Osteoblast (primary cell): ENCODE results near the gene ZNF576. TPM values are rescaled to one million over a fixed set of nuclear protein-coding genes. Genes with fewer than 3 reads are reported as not detected.
"Not testable (repeated sequence)": the region's sequence is repeated elsewhere in the genome, so short reads cannot be mapped to it uniquely, and the experiment has no call there.

ENCODE experiments used
- DNase-seq: peaks from one replicate; pipeline ENCODE4 v3.0.0; 2011; ENCODE audit warnings: low spot score, mixed read lengths; ENCODE audit not compliant: insufficient read length; ENCODE audit errors: missing footprints
- H2AFZ ChIP-seq: 2 replicates; pipeline ENCODE4 v1.6.0; 2011; ENCODE audit warnings: mild to moderate bottlenecking, low read length
- H3K27ac ChIP-seq: 2 replicates; pipeline ENCODE4 v1.5.1; 2011; ENCODE audit warnings: mild to moderate bottlenecking, low read depth, low read length, moderate library complexity
- H3K27me3 ChIP-seq: 2 replicates; pipeline ENCODE4 v1.6.0; 2012; ENCODE audit warnings: mild to moderate bottlenecking, control low read depth, inconsistent platforms, low read length, moderate library complexity; ENCODE audit not compliant: insufficient read depth
- H3K36me3 ChIP-seq: 2 replicates; pipeline ENCODE4 v1.5.1; 2011; ENCODE audit warnings: mild to moderate bottlenecking, low read length, control low read depth, moderate library complexity; ENCODE audit not compliant: insufficient read depth
- H3K4me1 ChIP-seq: 2 replicates; pipeline ENCODE4 v1.5.1; 2011; ENCODE audit warnings: mild to moderate bottlenecking, low read length, control low read depth, moderate library complexity; ENCODE audit not compliant: insufficient read depth
- H3K4me2 ChIP-seq: 2 replicates; pipeline ENCODE4 v1.6.0; 2011; ENCODE audit warnings: mild to moderate bottlenecking, low read length; ENCODE audit not compliant: insufficient read depth
- H3K4me3 ChIP-seq: fragments of 200-600 bp; sonication (generic); 3 replicates; pipeline ENCODE4 v1.5.1; 2012; ENCODE audit warnings: mild to moderate bottlenecking, low read length, inconsistent platforms; ENCODE audit not compliant: insufficient read depth
- H3K79me2 ChIP-seq: 2 replicates; pipeline ENCODE4 v1.6.0; 2012; ENCODE audit warnings: mild to moderate bottlenecking, low read length, control low read depth, inconsistent platforms; ENCODE audit not compliant: insufficient read depth
- H3K9me3 ChIP-seq: 2 replicates; pipeline ENCODE4 v1.5.1; 2011; ENCODE audit warnings: low read depth, low read length, control low read depth
- H4K20me1 ChIP-seq: 2 replicates; pipeline ENCODE4 v1.6.0; 2012; ENCODE audit warnings: mild to moderate bottlenecking, low read length, control low read depth; ENCODE audit not compliant: insufficient read depth
- CTCF ChIP-seq: IDR thresholded peaks from 2 replicates; pipeline ENCODE4 v1.5.1; 2011; ENCODE audit warnings: mild to moderate bottlenecking, low read depth, low read length, moderate library complexity; ENCODE audit errors: extremely low read depth
- total RNA-seq: library from RNA; depleted of rRNA; stranded (reverse); fragments of >200 nt; gene quantifications from 2 replicates; pipeline ENCODE4 v1.2.3, GENCODE V29; 2012

The ZNF576 gene
- total RNA-seq, result 7.4 and 9.4 TPM in 2 replicates

GRCh38 chr19:43595999-43596841 lies at the start of gene ZNF576, which contains the start of gene IRGQ:
TSS of gene ZNF576 (plus strand) at chr19:43596595. CDS start at chr19:43597109, 514 bp downstream.
TSS of gene IRGQ (minus strand) at chr19:43596134. CDS start at chr19:43595338, 796 bp downstream.
- DNase-seq, result peak; percentile 99
- peaks cover 73% of the 10 kb centered on the region for H3K79me2 ChIP-seq
- peaks cover 26% of the 10 kb centered on the region for H3K4me1 ChIP-seq
- no peaks in the 10 kb centered on the region for H3K27me3 ChIP-seq
- peak within 1 kb of the TSS; percentile 99 for H3K27ac ChIP-seq
- peak within 1 kb of the TSS; percentile 85 for H3K4me3 ChIP-seq
- H3K9me3 ChIP-seq, result no peaks in the 10 kb centered on the region
- peaks cover 39% of the 10 kb centered on the region for H3K36me3 ChIP-seq
- peak within 1 kb of the TSS; percentile 96 for H3K4me2 ChIP-seq
- peak within 1 kb of the TSS; percentile 92 for H2AFZ ChIP-seq
- TF ChIP-seq CTCF, result no peak
- peaks cover 18% of the 10 kb centered on the region for H4K20me1 ChIP-seq

GRCh38 chr19:43547926-43548325 lies 48.5 kb upstream of the ZNF576 start:
- H4K20me1 ChIP-seq, H3K79me2 ChIP-seq, H3K27me3 ChIP-seq, H3K27ac ChIP-seq, H3K4me1 ChIP-seq, H2AFZ ChIP-seq, DNase-seq, H3K9me3 ChIP-seq, H3K4me2 ChIP-seq, H3K4me3 ChIP-seq: not testable (repeated sequence)
- H3K36me3 ChIP-seq, result peaks cover 47% of the 10 kb centered on the region

GRCh38 chr19:43548706-43549105 lies 47.7 kb upstream of the ZNF576 start:
- Histone ChIP-seq H4K20me1 (no peaks in the 10 kb centered on the region), H3K4me1 (no peaks in the 10 kb centered on the region), H3K27me3 (no peaks in the 10 kb centered on the region), H3K36me3 (peaks cover 40% of the 10 kb centered on the region), H3K9me3 (no peaks in the 10 kb centered on the region), H3K27ac (no peak overlapping the region), H3K4me3 (no peak overlapping the region), H3K4me2 (no peak overlapping the region), H2AFZ (no peak overlapping the region), H3K79me2 (no peaks in the 10 kb centered on the region)
- no peak for DNase-seq
- no peak for TF ChIP-seq CTCF

GRCh38 chr19:43551399-43552197 lies 44.8 kb upstream of the ZNF576 start:
- peaks cover 44% of the 10 kb centered on the region for H3K36me3 ChIP-seq
- H2AFZ ChIP-seq, result no peak overlapping the region
- DNase-seq, result peak; percentile 48
- peaks cover 3% of the 10 kb centered on the region for H4K20me1 ChIP-seq
- no peak overlapping the region for H3K4me3 ChIP-seq
- no peak overlapping the region for H3K27ac ChIP-seq
- no peaks in the 10 kb centered on the region for H3K4me1 ChIP-seq
- TF ChIP-seq CTCF, result no peak
- H3K27me3 ChIP-seq, result no peaks in the 10 kb centered on the region
- no peaks in the 10 kb centered on the region for H3K9me3 ChIP-seq
- no peak overlapping the region for H3K4me2 ChIP-seq
- peaks cover 8% of the 10 kb centered on the region for H3K79me2 ChIP-seq
